NB4 (cell line): ENCODE data around the gene GABBR2.

Source experiments
- MAX ChIP-seq: IDR thresholded peaks from 2 replicates; pipeline ENCODE4 v1.6.1; 2011; ENCODE audit warnings: low read depth, low read length
- MYC ChIP-seq: IDR thresholded peaks from 2 replicates; pipeline ENCODE4 v1.6.1; 2011; ENCODE audit warnings: low read depth, low read length
- POLR2A ChIP-seq: IDR thresholded peaks from 2 replicates; pipeline ENCODE4 v1.6.1; 2011; ENCODE audit warnings: mild to moderate bottlenecking; ENCODE audit not compliant: insufficient read length; ENCODE audit errors: extremely low read depth
- TF ChIP-seq, protein P1 (sequence below): IDR thresholded peaks from one replicate; pipeline ENCODE4 v1.5.1; 2012; ENCODE audit warnings: low read depth, low read length

DNA sequence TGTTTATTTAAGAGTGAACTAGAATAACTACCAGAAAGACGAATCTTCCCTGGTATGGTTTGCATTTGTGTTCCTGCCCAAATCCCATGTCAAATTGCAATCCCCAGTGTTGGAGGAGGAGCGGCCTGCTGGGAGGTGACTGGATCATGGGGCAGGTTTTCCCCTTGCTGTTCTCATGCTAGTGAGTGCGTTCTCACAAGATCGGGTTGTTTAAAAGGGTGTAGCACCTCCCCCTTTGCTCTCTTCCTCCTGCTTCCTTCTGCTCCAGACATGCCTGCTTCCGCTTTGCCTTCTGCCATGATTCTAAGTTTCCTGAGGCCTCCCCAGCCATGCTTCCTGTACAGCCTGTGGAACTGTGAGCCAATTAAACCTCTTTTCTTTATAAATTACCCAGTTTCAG lies 242.9 kb downstream of the GABBR2 start:
- TF ChIP-seq POLR2A (no peak), MYC (no peak), MAX (no peak)
- TF ChIP-seq, protein P1, sequence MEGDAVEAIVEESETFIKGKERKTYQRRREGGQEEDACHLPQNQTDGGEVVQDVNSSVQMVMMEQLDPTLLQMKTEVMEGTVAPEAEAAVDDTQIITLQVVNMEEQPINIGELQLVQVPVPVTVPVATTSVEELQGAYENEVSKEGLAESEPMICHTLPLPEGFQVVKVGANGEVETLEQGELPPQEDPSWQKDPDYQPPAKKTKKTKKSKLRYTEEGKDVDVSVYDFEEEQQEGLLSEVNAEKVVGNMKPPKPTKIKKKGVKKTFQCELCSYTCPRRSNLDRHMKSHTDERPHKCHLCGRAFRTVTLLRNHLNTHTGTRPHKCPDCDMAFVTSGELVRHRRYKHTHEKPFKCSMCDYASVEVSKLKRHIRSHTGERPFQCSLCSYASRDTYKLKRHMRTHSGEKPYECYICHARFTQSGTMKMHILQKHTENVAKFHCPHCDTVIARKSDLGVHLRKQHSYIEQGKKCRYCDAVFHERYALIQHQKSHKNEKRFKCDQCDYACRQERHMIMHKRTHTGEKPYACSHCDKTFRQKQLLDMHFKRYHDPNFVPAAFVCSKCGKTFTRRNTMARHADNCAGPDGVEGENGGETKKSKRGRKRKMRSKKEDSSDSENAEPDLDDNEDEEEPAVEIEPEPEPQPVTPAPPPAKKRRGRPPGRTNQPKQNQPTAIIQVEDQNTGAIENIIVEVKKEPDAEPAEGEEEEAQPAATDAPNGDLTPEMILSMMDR, result no peak
